ENCODE results near the gene RAB39A.

Gene RAB39A

DNA sequence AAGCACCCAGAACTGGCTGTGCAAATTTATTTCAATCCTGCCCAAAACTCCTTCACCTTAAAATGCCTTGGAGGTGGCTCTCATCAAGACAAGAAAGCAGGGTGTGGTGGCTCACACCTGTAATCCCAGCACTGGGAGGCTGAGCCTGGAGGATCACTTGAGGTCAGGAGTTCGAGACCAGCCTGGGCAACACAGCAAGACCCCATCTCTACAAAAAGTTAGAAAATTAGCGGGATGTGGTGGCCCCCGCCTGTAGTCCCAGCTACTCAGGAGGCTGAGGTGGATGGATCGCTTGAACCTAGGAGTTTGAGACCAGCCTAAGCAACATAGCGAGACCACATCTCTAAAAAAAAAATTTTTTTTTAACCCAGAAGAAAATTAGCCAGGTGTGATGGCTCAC, 689 bp upstream of the RAB39A start:
- Histone ChIP-seq H2BK15ac (replicated peaks; ENCODE audit: low read depth) (no peak overlapping the region), H3K23ac (ENCODE audit: low read length) (no peak overlapping the region), H3K36me3 (ENCODE audit: control insufficient read depth, insufficient read depth, low read length) (no peaks in the 10 kb centered on the region), H2BK120ac (ENCODE audit: low read depth, low read length) (no peak overlapping the region), H3K79me2 (ENCODE audit: control insufficient read depth, insufficient read depth, low read length) (peaks cover 5% of the 10 kb centered on the region), H2BK5ac (ENCODE audit: low read length) (no peak overlapping the region), H4K5ac (ENCODE audit: low read length) (no peak overlapping the region), H4K8ac (ENCODE audit: low read depth, low read length) (no peak overlapping the region), H3K27ac (ENCODE audit: low read depth, low read length) (no peak overlapping the region), H3K79me1 (ENCODE audit: low read length) (peaks cover 5% of the 10 kb centered on the region), H3K18ac (ENCODE audit: low read length) (no peak overlapping the region), H2AK5ac (ENCODE audit: low read length) (no peak overlapping the region), H3K4me2 (ENCODE audit: low read length) (peak overlapping the region; percentile 52), H3K4me1 (ENCODE audit: control insufficient read depth, low read depth, low read length) (no peaks in the 10 kb centered on the region), H3K56ac (ENCODE audit: low read length) (peak overlapping the region; percentile 85), H3K4me3 (ENCODE audit: low read length) (no peak overlapping the region), H3K9ac (ENCODE audit: low read length) (peak overlapping the region; percentile 72), H3K4ac (ENCODE audit: low read depth, low read length) (peak overlapping the region; percentile 50), H3K27me3 (ENCODE audit: insufficient read depth, low read length, poor library complexity) (no peaks in the 10 kb centered on the region)
- DNase-seq = no peak
- no CpG with 5 or more reads among the region's 5 CpGs for WGBS (ENCODE audit: extremely low coverage, insufficient coverage, low lambda C conversion rate)

GRCh38 chr11:107928767-107929507, 689 bp downstream of the RAB39A start:
- no peak overlapping the region for H4K8ac ChIP-seq (ENCODE audit: low read depth, low read length)
- H3K27me3 ChIP-seq (ENCODE audit: insufficient read depth, low read length, poor library complexity) = no peaks in the 10 kb centered on the region
- H2BK15ac ChIP-seq (replicated peaks; ENCODE audit: low read depth) = no peak overlapping the region
- no peak overlapping the region for H3K4ac ChIP-seq (ENCODE audit: low read depth, low read length)
- peaks cover 5% of the 10 kb centered on the region for H3K79me1 ChIP-seq (ENCODE audit: low read length)
- H2BK120ac ChIP-seq (ENCODE audit: low read depth, low read length) = no peak overlapping the region
- H2AK5ac ChIP-seq (ENCODE audit: low read length) = no peak overlapping the region
- H3K4me3 ChIP-seq (ENCODE audit: low read length) = peak overlapping the region; percentile 88
- peak overlapping the region; percentile 88 for H3K56ac ChIP-seq (ENCODE audit: low read length)
- H3K23ac ChIP-seq (ENCODE audit: low read length) = peak overlapping the region; percentile 48
- H3K4me2 ChIP-seq (ENCODE audit: low read length) = peak overlapping the region; percentile 83
- H2BK5ac ChIP-seq (ENCODE audit: low read length) = no peak overlapping the region
- peak overlapping the region; percentile 62 for H3K18ac ChIP-seq (ENCODE audit: low read length)
- WGBS (ENCODE audit: extremely low coverage, insufficient coverage, low lambda C conversion rate) = no CpG with 5 or more reads among the region's 41 CpGs
- peak; percentile 66 for DNase-seq
- no peaks in the 10 kb centered on the region for H3K36me3 ChIP-seq (ENCODE audit: control insufficient read depth, insufficient read depth, low read length)
- no peaks in the 10 kb centered on the region for H3K4me1 ChIP-seq (ENCODE audit: control insufficient read depth, low read depth, low read length)
- no peak overlapping the region for H3K27ac ChIP-seq (ENCODE audit: low read depth, low read length)
- peak overlapping the region; percentile 86 for H3K9ac ChIP-seq (ENCODE audit: low read length)
- H3K79me2 ChIP-seq (ENCODE audit: control insufficient read depth, insufficient read depth, low read length) = peaks cover 5% of the 10 kb centered on the region
- no peak overlapping the region for H4K5ac ChIP-seq (ENCODE audit: low read length)

GRCh38 chr11:107929611-107930200, 1.5 kb downstream of the RAB39A start:
- Histone ChIP-seq H2BK5ac (ENCODE audit: low read length) (no peak overlapping the region), H4K5ac (ENCODE audit: low read length) (no peak overlapping the region), H2BK15ac (replicated peaks; ENCODE audit: low read depth) (no peak overlapping the region), H3K4ac (ENCODE audit: low read depth, low read length) (no peak overlapping the region), H3K56ac (ENCODE audit: low read length) (peak overlapping the region; percentile 88), H3K23ac (ENCODE audit: low read length) (no peak overlapping the region), H3K18ac (ENCODE audit: low read length) (no peak overlapping the region), H2BK120ac (ENCODE audit: low read depth, low read length) (no peak overlapping the region), H3K36me3 (ENCODE audit: control insufficient read depth, insufficient read depth, low read length) (no peaks in the 10 kb centered on the region), H4K8ac (ENCODE audit: low read depth, low read length) (no peak overlapping the region), H3K27ac (ENCODE audit: low read depth, low read length) (no peak overlapping the region), H3K79me1 (ENCODE audit: low read length) (peaks cover 5% of the 10 kb centered on the region), H2AK5ac (ENCODE audit: low read length) (no peak overlapping the region), H3K79me2 (ENCODE audit: control insufficient read depth, insufficient read depth, low read length) (peaks cover 5% of the 10 kb centered on the region), H3K4me1 (ENCODE audit: control insufficient read depth, low read depth, low read length) (no peaks in the 10 kb centered on the region), H3K9ac (ENCODE audit: low read length) (peak overlapping the region; percentile 86), H3K27me3 (ENCODE audit: insufficient read depth, low read length, poor library complexity) (no peaks in the 10 kb centered on the region), H3K4me3 (ENCODE audit: low read length) (peak overlapping the region; percentile 88), H3K4me2 (ENCODE audit: low read length) (peak overlapping the region; percentile 61)
- peak; percentile 29 for DNase-seq
- no CpG with 5 or more reads among the region's 10 CpGs for WGBS (ENCODE audit: extremely low coverage, insufficient coverage, low lambda C conversion rate)

DNA sequence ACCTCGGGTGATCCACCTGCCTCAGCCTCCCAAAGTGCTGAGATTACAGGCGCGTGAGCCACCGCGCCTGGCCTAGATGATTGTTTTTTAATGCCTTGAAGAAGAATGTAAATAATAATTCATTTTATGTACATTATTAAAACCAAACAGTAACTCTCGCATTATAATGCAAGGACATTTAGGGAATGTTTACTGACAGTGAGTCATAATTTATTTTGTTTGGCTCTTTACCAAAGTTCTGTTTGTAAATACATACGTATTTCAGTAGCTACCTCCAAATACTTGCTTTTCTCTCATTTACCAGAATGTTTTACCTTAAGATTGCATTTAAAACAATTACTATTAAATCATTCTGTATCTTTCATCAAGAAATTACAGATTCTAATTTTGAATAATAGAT, 3.0 kb downstream of the RAB39A start:
- no peak overlapping the region for H3K4me3 ChIP-seq (ENCODE audit: low read length)
- H3K4ac ChIP-seq (ENCODE audit: low read depth, low read length) = no peak overlapping the region
- H3K27me3 ChIP-seq (ENCODE audit: insufficient read depth, low read length, poor library complexity) = no peaks in the 10 kb centered on the region
- H2BK120ac ChIP-seq (ENCODE audit: low read depth, low read length) = no peak overlapping the region
- H3K36me3 ChIP-seq (ENCODE audit: control insufficient read depth, insufficient read depth, low read length) = no peaks in the 10 kb centered on the region
- H2BK5ac ChIP-seq (ENCODE audit: low read length) = no peak overlapping the region
- WGBS (ENCODE audit: extremely low coverage, insufficient coverage, low lambda C conversion rate) = no CpG with 5 or more reads among the region's 7 CpGs
- no peak overlapping the region for H3K9ac ChIP-seq (ENCODE audit: low read length)
- H2BK15ac ChIP-seq (replicated peaks; ENCODE audit: low read depth) = no peak overlapping the region
- no peak overlapping the region for H3K56ac ChIP-seq (ENCODE audit: low read length)
- H3K27ac ChIP-seq (ENCODE audit: low read depth, low read length) = no peak overlapping the region
- no peak for DNase-seq
- H4K8ac ChIP-seq (ENCODE audit: low read depth, low read length) = no peak overlapping the region
- no peak overlapping the region for H4K5ac ChIP-seq (ENCODE audit: low read length)
- H2AK5ac ChIP-seq (ENCODE audit: low read length) = no peak overlapping the region
- peaks cover 5% of the 10 kb centered on the region for H3K79me2 ChIP-seq (ENCODE audit: control insufficient read depth, insufficient read depth, low read length)
- no peaks in the 10 kb centered on the region for H3K4me1 ChIP-seq (ENCODE audit: control insufficient read depth, low read depth, low read length)
- H3K23ac ChIP-seq (ENCODE audit: low read length) = no peak overlapping the region
- peaks cover 5% of the 10 kb centered on the region for H3K79me1 ChIP-seq (ENCODE audit: low read length)
- H3K18ac ChIP-seq (ENCODE audit: low read length) = no peak overlapping the region
- H3K4me2 ChIP-seq (ENCODE audit: low read length) = no peak overlapping the region

DNA sequence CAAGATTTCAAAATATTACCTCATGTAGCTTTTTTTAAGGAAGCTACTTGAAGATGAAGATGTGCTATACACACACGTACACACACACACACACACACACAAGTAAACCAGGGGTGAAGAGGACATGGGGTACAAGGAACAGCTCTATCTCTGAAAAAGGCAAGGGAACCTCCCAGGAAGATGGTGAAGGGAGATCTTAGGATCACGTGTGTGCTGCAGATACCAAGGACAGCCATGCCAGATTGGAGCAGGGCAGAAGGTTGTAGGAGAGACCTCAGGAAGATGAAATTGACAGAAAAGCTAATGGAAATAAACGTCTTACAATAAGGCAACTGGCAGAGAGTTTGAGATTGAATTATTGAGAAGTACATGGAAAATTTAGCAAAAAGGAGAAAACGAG, 19.7 kb downstream of the RAB39A start:
- Histone ChIP-seq H4K8ac (ENCODE audit: low read depth, low read length) (no peak overlapping the region), H2BK5ac (ENCODE audit: low read length) (no peak overlapping the region), H3K27ac (ENCODE audit: low read depth, low read length) (no peak overlapping the region), H2BK15ac (replicated peaks; ENCODE audit: low read depth) (no peak overlapping the region), H3K9ac (ENCODE audit: low read length) (no peak overlapping the region), H3K18ac (ENCODE audit: low read length) (no peak overlapping the region), H3K4me1 (ENCODE audit: control insufficient read depth, low read depth, low read length) (peaks cover 2% of the 10 kb centered on the region), H3K79me1 (ENCODE audit: low read length) (no peaks in the 10 kb centered on the region), H2BK120ac (ENCODE audit: low read depth, low read length) (no peak overlapping the region), H3K23ac (ENCODE audit: low read length) (no peak overlapping the region), H3K4me2 (ENCODE audit: low read length) (no peak overlapping the region), H3K4me3 (ENCODE audit: low read length) (no peak overlapping the region), H3K4ac (ENCODE audit: low read depth, low read length) (no peak overlapping the region), H4K5ac (ENCODE audit: low read length) (no peak overlapping the region), H3K36me3 (ENCODE audit: control insufficient read depth, insufficient read depth, low read length) (no peaks in the 10 kb centered on the region), H2AK5ac (ENCODE audit: low read length) (no peak overlapping the region), H3K27me3 (ENCODE audit: insufficient read depth, low read length, poor library complexity) (no peaks in the 10 kb centered on the region), H3K56ac (ENCODE audit: low read length) (no peak overlapping the region), H3K79me2 (ENCODE audit: control insufficient read depth, insufficient read depth, low read length) (no peaks in the 10 kb centered on the region)
- 100% methylated on average over 1 of the region's 4 CpGs for WGBS (ENCODE audit: extremely low coverage, insufficient coverage, low lambda C conversion rate)
- no peak for DNase-seq
